ENCODE measurements around the gene VENTX.
"Not testable (repeated sequence)": the region's sequence is repeated elsewhere in the genome, so short reads cannot be mapped to it uniquely, and the experiment has no call there.

The VENTX gene

GRCh38 chr10:133230044-133230361 lies 7.7 kb upstream of the VENTX start, which contains the start of gene UTF1:
Gene UTF1 (plus strand): TSS chr10:133230217. CDS start chr10:133230289, 72 bp downstream.
- no peak for TF ChIP-seq CTCF (IDR thresholded peaks at IDR 0.05; ENCODE audit: insufficient read depth, low read depth, low read length, missing control alignments)
- H3K4me3 ChIP-seq (ENCODE audit: low read length): no peak within 1 kb of the TSS

GRCh38 chr10:133230387-133231195 lies 7.1 kb upstream of the VENTX start:
- TF ChIP-seq CTCF (IDR thresholded peaks at IDR 0.05; ENCODE audit: insufficient read depth, low read depth, low read length, missing control alignments): no peak
- DNase-seq (ENCODE audit: low read depth): no peak
- H3K4me3 ChIP-seq (ENCODE audit: low read length): no peak overlapping the region

More at GRCh38 chr10:133230044-133230361, 7.7 kb upstream of the VENTX start, which contains the start of gene UTF1:
- DNase-seq (ENCODE audit: low read depth): no peak

- DNase-seq (ENCODE audit: low read depth): no peak
- no peak overlapping the region for H3K4me3 ChIP-seq (ENCODE audit: low read length)
- TF ChIP-seq CTCF (IDR thresholded peaks at IDR 0.05; ENCODE audit: insufficient read depth, low read depth, low read length, missing control alignments): no peak
Observed at GRCh38 chr10:133231244-133231945, 6.3 kb upstream of the VENTX start.

GRCh38 chr10:133231946-133232574 lies 5.6 kb upstream of the VENTX start:
- no peak for DNase-seq (ENCODE audit: low read depth)
- no peak overlapping the region for H3K4me3 ChIP-seq (ENCODE audit: low read length)
- TF ChIP-seq CTCF (IDR thresholded peaks at IDR 0.05; ENCODE audit: insufficient read depth, low read depth, low read length, missing control alignments): no peak

GRCh38 chr10:133234796-133235195 lies 2.9 kb upstream of the VENTX start:
- DNase-seq (ENCODE audit: low read depth); H3K4me3 ChIP-seq (ENCODE audit: low read length): not testable (repeated sequence)

GRCh38 chr10:133235265-133235855 lies 2.3 kb upstream of the VENTX start:
- no peak for DNase-seq (ENCODE audit: low read depth)
- H3K4me3 ChIP-seq (ENCODE audit: low read length): no peak overlapping the region
- TF ChIP-seq CTCF (IDR thresholded peaks at IDR 0.05; ENCODE audit: insufficient read depth, low read depth, low read length, missing control alignments): no peak

- no peak for DNase-seq (ENCODE audit: low read depth)
- TF ChIP-seq CTCF (IDR thresholded peaks at IDR 0.05; ENCODE audit: insufficient read depth, low read depth, low read length, missing control alignments): no peak
Observed at GRCh38 chr10:133235932-133236331, 1.7 kb upstream of the VENTX start.

More at GRCh38 chr10:133235932-133236331, 1.7 kb upstream of the VENTX start:
- no peak overlapping the region for H3K4me3 ChIP-seq (ENCODE audit: low read length)

Data from epithelial cell of esophagus (primary cell).